Right lobe of liver (tissue), 6 donors: ENCODE measurements around the gene ZNF219. TPM values are rescaled to one million over a fixed set of nuclear protein-coding genes. Genes with fewer than 3 reads are reported as not detected.
A peak's percentile ranks its signal among the peaks of the same experiment; 100 is the strongest.

Experiments
- ATAC-seq, 4 donors: fragments of 200-7000 bp; cut with Tn5 transposase; one replicate each; pipeline ENCODE4 v1.9.1; 2020; ENCODE audit warnings: mild to moderate bottlenecking in 4 of 4, moderate library complexity in 4 of 4
- DNase-seq, 3 donors: peaks; one replicate each; pipeline ENCODE4 v3.0.0-alpha.2; 2020
- H3K27ac ChIP-seq, 3 donors: fragments of 200-600 bp; one replicate each; pipeline ENCODE4 v1.8.0; 2022
- H3K27me3 ChIP-seq, 2 donors: fragments of 200-600 bp; one replicate each; pipeline ENCODE4 v1.8.0; 2022
- H3K36me3 ChIP-seq, 4 donors: fragments of 200-600 bp; sonication (generic) in 1 of 4; one replicate each; pipeline versions ENCODE4 v1.5.1 to v1.8.0; 2017 to 2022; ENCODE audit warnings: control low read depth in 1 of 4
- H3K4me1 ChIP-seq, 4 donors: fragments of 200-600 bp; sonication (generic) in 1 of 4; one replicate each; pipeline versions ENCODE4 v1.5.1 to v1.8.0; 2017 to 2022; ENCODE audit warnings: control low read depth in 1 of 4
- H3K4me3 ChIP-seq, 3 donors: fragments of 200-600 bp; one replicate each; pipeline ENCODE4 v1.8.0; 2022
- H3K9me3 ChIP-seq, 4 donors: fragments of 200-600 bp; sonication (generic) in 1 of 4; one replicate each; pipeline versions ENCODE4 v1.5.1 to v1.8.0; 2017 to 2022; ENCODE audit warnings: control low read depth in 1 of 4
- POLR2A ChIP-seq: fragments of 450-650 bp; IDR thresholded peaks from one replicate; pipeline ENCODE4 v1.6.1; 2017; ENCODE audit warnings: antibody characterized with exemption, mild to moderate bottlenecking
- WGBS: methylation state at CpG from one replicate; pipeline ENCODE4 v1.1.6; 2018; ENCODE audit warnings: low coverage, low lambda C conversion rate; ENCODE audit not compliant: insufficient coverage; ENCODE audit errors: missing lambda C conversion rate; 5-methylcytosine and 5-hydroxymethylcytosine counted together
- intact Hi-C, 2 donors: fragments of 100-400 bp; cut with DNase I; formaldehyde crosslinking; loops; one replicate each; pipeline versions ENCODE4 v1.11.2 to v1.14.1; 2022
- total RNA-seq, 6 experiments: library from RNA; depleted of rRNA in 2 of 6; stranded (reverse); fragments of >200 nt in 2 of 6; fragmentation: NEBNext Ultra II Directional in 3 of 6; extraction: Animal tissue kit (Norgen Biotek cat#: 25700) in 3 of 6; gene quantifications; one replicate each; pipeline versions ENCODE4 v1.1.0 to v1.2.4, GENCODE V29; 2016 to 2023
- TF ChIP-seq, protein P1 (sequence below), 4 donors: fragments of 200-600 bp in 3 of 4; fragments of 450-650 bp in 1 of 4; IDR thresholded peaks; one replicate each; pipeline versions ENCODE4 v1.5.1 to v1.8.0; 2016 to 2022; ENCODE audit warnings: antibody characterized with exemption in 4 of 4, mild to moderate bottlenecking in 2 of 4
- donor health status: DM: no; HTN: yes; CAD: no.
- donor health status: DM: no; HTN: no; CAD: no.
- donor health status: DM: no; HTN: no; CAD: no.
- donor health status: DM: no; HTN: yes; CAD: no.
- donor health status: DM: no; HTN: yes; CAD: no.

Gene ZNF219
- total RNA-seq, 6 experiments from 2014 or later = 6.9 to 20.6 (median 9.3) TPM

DNA sequence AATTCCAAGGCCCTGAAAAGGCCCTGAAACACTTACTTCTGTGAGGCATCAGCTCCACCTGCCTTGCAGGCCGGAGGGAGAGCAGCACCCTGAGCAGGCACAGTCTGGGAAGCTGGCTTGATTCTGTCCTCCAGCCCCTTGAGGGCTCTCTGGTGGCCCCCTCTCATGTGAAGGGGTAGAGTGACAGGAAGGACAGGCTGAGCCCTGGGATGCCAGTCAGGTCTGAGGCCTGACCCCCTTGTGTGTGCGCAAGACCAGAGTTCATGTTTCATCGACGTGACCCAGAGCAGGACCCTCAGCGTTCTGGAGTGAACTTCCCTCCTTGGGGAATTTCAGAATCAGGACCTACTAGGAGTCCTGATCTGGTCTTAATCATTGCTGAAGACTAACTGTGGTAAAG, 39.6 kb downstream of the ZNF219 start:
- WGBS = 60% methylated on average over 2 of the region's 5 CpGs
- TF ChIP-seq, protein P1, sequence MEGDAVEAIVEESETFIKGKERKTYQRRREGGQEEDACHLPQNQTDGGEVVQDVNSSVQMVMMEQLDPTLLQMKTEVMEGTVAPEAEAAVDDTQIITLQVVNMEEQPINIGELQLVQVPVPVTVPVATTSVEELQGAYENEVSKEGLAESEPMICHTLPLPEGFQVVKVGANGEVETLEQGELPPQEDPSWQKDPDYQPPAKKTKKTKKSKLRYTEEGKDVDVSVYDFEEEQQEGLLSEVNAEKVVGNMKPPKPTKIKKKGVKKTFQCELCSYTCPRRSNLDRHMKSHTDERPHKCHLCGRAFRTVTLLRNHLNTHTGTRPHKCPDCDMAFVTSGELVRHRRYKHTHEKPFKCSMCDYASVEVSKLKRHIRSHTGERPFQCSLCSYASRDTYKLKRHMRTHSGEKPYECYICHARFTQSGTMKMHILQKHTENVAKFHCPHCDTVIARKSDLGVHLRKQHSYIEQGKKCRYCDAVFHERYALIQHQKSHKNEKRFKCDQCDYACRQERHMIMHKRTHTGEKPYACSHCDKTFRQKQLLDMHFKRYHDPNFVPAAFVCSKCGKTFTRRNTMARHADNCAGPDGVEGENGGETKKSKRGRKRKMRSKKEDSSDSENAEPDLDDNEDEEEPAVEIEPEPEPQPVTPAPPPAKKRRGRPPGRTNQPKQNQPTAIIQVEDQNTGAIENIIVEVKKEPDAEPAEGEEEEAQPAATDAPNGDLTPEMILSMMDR (IDR thresholded peaks at IDR 0.05) = no peak
- TF ChIP-seq POLR2A = no peak
- peaks cover 0 to 60% (median 16%) of the 10 kb centered on the region in 4 donors for H3K4me1 ChIP-seq
- no peak for DNase-seq
- H3K9me3 ChIP-seq = no peaks in the 10 kb centered on the region
- no peaks in the 10 kb centered on the region for H3K36me3 ChIP-seq
- no peak overlapping the region for H3K4me3 ChIP-seq
- no peaks in the 10 kb centered on the region for H3K27me3 ChIP-seq
- intact Hi-C loops = loop anchor here in 1 of 2 donors (5.0 kb wide), 1 partner anchor 43 kb away; the partner anchor contains the start of gene TMEM253
- no peak for ATAC-seq
- H3K27ac ChIP-seq = no peak overlapping the region

DNA sequence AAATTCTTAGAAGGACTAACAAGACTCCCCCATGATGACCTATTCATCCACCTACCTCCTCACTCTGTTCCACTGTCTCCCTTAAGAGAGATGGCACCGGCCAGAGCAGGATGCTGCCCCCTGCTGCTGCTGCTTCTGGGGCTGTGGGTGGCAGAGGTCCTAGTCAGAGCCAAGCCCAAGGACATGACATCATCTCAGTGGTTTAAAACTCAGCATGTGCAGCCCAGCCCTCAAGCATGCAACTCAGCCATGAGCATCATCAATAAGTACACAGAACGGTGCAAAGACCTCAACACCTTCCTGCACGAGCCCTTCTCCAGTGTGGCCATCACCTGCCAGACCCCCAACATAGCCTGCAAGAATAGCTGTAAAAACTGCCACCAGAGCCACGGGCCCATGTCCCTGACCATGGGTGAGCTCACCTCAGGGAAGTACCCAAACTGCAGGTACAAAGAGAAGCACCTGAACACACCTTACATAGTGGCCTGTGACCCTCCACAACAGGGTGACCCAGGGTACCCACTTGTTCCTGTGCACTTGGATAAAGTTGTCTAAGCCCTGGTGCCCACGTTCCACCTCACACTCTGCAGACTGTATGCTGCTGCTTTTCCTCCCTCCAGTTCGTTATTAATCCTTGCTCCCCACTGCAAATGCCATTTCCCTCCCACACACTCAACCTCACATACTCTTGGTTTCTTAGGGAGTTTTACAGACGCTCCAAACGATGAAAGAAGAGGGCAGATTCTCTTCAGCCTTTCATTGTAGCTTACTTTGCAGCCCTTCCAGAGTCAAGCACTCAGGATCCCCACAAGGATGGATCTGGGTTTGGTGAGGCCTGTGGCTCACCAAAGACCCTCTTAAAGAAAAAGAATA, 40.4 kb downstream of the ZNF219 start, which contains the start of gene RNASE8:
TSS of gene RNASE8 (plus strand) at position 20 of the 873 bp plus-strand sequence. CDS start at position 91, 71 bp downstream.
- Histone ChIP-seq H3K36me3 (no peaks in the 10 kb centered on the region), H3K4me3 (no peak within 1 kb of the TSS), H3K4me1 (peaks cover 0 to 61% (median 16%) of the 10 kb centered on the region in 4 donors), H3K27ac (peak within 1 kb of the TSS in 2 of 3 donors; percentile 54 to 74), H3K9me3 (no peaks in the 10 kb centered on the region), H3K27me3 (no peaks in the 10 kb centered on the region)
- TF ChIP-seq, protein P1 (IDR thresholded peaks at IDR 0.05) = peak in 2 of 4 donors; percentile 10 to 23
- no peak for TF ChIP-seq POLR2A
- WGBS = 55% methylated on average over 6 of the region's 8 CpGs
- peak in 1 of 3 donors; percentile 25 for DNase-seq
- ATAC-seq = peak in 1 of 4 donors; percentile 2
- intact Hi-C loops = loop anchor here in 1 of 2 donors (5.0 kb wide), 1 partner anchor 44 kb away; the partner anchor contains the start of gene TMEM253

DNA sequence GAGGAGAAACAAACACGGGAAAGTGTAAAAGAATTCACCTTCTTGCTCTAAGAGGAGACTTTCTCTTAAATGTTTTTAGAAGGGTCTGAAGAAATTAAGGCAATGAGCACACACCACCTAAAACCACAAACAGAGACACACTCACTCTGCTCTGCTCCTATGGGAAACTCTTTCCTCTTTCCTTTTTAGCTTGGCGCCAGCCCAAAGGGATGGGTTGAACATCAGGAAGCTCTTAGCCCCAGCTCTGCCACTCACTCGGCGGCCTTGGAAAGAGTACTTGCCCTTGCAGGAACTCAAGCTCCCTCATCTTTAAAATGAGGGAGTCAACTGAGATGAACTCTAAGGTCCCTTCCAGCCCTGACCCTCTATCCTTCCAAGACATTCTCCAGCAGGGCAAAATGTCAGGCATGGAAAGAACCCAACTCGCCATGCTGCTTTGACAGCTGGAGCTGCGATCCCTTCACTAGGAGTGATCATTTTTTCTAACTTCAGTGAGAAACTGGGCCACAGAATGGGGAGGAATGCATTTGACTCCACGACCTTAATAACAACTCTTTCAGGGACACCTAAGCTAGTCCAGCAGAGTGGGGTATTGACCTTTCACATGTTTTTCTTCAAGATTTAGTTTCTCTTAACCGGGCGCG, 41.8 kb downstream of the ZNF219 start:
- TF ChIP-seq POLR2A = no peak
- TF ChIP-seq, protein P1 (IDR thresholded peaks at IDR 0.05) = no peak
- Histone ChIP-seq H3K4me1 (peaks cover 0 to 59% (median 19%) of the 10 kb centered on the region in 4 donors), H3K9me3 (no peaks in the 10 kb centered on the region), H3K27me3 (no peaks in the 10 kb centered on the region), H3K36me3 (no peaks in the 10 kb centered on the region), H3K4me3 (peak overlapping the region in 1 of 3 donors; percentile 6), H3K27ac (peak overlapping the region in 2 of 3 donors; percentile 54 to 74)
- intact Hi-C loops = loop anchor here in 1 of 2 donors (5.0 kb wide), 1 partner anchor 46 kb away; the partner anchor contains the start of gene TMEM253
- WGBS = 53% methylated on average over 9 of the region's 10 CpGs
- DNase-seq = peak in 1 of 3 donors; percentile 46
- peak in 1 of 4 donors; percentile 9 for ATAC-seq

DNA sequence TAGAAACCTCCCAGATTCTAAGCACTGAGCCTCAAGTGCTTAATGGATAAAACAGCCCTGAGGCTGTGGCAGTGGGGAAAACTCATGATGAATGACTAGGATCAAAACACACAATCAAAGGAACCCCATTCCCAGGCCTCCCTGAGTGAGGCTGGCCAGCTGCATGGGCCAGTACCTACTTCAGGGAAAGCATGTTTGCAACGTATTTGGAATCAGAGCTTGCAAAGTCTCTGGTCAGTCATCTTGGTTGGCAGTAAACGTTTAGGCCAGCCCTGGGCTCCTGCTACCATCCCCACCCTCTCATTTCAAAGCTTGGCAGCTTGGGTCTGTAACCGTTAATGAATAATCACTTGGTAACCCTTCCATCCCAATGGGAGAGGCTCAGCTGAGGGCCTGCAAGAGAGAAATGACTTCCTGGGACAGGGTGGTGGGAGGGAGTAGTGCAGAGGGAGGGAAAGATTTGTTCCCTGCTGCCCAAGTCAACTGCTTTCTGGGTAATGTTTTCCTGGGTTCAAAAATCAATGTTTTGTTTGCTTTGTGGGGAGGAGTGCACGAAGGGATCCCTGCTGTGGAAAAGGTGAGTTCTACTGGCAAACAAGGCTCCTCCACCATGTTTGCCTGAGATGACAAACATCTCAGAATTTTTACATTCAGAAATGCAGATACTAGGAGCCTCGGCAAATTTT, 42.9 kb downstream of the ZNF219 start:
- ATAC-seq = peak; percentile 79 to 90 (median 83)
- Histone ChIP-seq H3K4me1 (peaks cover 0 to 51% (median 19%) of the 10 kb centered on the region in 4 donors), H3K4me3 (peak overlapping the region in 2 of 3 donors; percentile 6 to 34), H3K27ac (peak overlapping the region; percentile 24 to 74 (median 54)), H3K36me3 (no peaks in the 10 kb centered on the region), H3K27me3 (no peaks in the 10 kb centered on the region), H3K9me3 (no peaks in the 10 kb centered on the region)
- TF ChIP-seq, protein P1 (IDR thresholded peaks at IDR 0.05) = peak in 1 of 4 donors; percentile 39
- peak; percentile 53 for TF ChIP-seq POLR2A
- intact Hi-C loops = loop anchor here in 1 of 2 donors (5.0 kb wide), 1 partner anchor 47 kb away; the partner anchor contains the start of gene TMEM253
- 21% methylated on average over 4 of the region's 5 CpGs for WGBS
- DNase-seq = peak; percentile 43 to 89 (median 74)
